ENCODE data around the gene UBASH3A. TPM values are rescaled to one million over a fixed set of nuclear protein-coding genes. Genes with fewer than 3 reads are reported as not detected.

Gene UBASH3A
- total RNA-seq, 1 experiment from 2014 or later: 0.07 TPM

DNA sequence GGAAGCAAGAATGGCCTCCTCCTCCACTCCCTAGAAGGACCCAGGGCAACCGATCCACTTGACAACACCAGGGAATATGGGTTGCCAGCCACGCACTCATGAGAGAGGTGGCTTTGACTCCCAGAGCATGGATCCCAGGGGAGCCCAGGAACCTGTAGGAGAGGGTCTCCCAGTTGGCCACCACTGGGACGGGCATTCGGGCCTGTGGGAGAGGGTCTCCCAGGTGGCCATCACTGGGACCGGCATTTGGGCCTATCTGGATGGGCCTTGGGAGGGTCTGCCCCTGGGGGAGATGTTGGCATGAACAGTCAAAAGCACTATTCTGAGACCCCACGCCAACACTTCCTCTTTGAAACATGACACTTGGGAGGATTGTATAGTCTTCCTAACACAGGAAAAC, 37.9 kb upstream of the UBASH3A start:
- no peaks in the 10 kb centered on the region for H3K36me3 ChIP-seq (ENCODE audit: control insufficient read depth in 1 of 2, insufficient read depth in 2 of 2, low read length in 2 of 2)
- intact Hi-C loops (cut with micrococcal nuclease): no loop called here
- TF ChIP-seq EGR1 (IDR thresholded peaks at IDR 0.05; ENCODE audit: low read depth): no peak
- no peak for TF ChIP-seq RAD21 (IDR thresholded peaks at IDR 0.05; ENCODE audit: low read depth)
- TF ChIP-seq ZNF274 (IDR thresholded peaks at IDR 0.05; ENCODE audit: low read depth, low read length): no peak
- no peak for TF ChIP-seq JUND (IDR thresholded peaks at IDR 0.05)
- TF ChIP-seq, protein P1, sequence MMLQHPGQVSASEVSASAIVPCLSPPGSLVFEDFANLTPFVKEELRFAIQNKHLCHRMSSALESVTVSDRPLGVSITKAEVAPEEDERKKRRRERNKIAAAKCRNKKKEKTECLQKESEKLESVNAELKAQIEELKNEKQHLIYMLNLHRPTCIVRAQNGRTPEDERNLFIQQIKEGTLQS (IDR thresholded peaks at IDR 0.05): no peak
- TF ChIP-seq, protein P2, sequence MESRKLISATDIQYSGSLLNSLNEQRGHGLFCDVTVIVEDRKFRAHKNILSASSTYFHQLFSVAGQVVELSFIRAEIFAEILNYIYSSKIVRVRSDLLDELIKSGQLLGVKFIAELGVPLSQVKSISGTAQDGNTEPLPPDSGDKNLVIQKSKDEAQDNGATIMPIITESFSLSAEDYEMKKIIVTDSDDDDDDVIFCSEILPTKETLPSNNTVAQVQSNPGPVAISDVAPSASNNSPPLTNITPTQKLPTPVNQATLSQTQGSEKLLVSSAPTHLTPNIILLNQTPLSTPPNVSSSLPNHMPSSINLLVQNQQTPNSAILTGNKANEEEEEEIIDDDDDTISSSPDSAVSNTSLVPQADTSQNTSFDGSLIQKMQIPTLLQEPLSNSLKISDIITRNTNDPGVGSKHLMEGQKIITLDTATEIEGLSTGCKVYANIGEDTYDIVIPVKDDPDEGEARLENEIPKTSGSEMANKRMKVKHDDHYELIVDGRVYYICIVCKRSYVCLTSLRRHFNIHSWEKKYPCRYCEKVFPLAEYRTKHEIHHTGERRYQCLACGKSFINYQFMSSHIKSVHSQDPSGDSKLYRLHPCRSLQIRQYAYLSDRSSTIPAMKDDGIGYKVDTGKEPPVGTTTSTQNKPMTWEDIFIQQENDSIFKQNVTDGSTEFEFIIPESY (IDR thresholded peaks at IDR 0.05; ENCODE audit: extremely low read depth, insufficient replicate concordance, low read length): no peak
- TF ChIP-seq, protein P3, sequence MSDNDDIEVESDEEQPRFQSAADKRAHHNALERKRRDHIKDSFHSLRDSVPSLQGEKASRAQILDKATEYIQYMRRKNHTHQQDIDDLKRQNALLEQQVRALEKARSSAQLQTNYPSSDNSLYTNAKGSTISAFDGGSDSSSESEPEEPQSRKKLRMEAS (IDR thresholded peaks at IDR 0.05): no peak
- no peak for TF ChIP-seq YY1 (IDR thresholded peaks at IDR 0.05; ENCODE audit: extremely low read depth, insufficient replicate concordance, low read depth, low read length)
- no peak for TF ChIP-seq SRF (IDR thresholded peaks at IDR 0.05; ENCODE audit: low read depth)
- no peak for TF ChIP-seq SP1 (IDR thresholded peaks at IDR 0.05; ENCODE audit: low read depth)
- TF ChIP-seq POLR2AphosphoS5 (IDR thresholded peaks at IDR 0.05; ENCODE audit: low read depth, low read length): no peak
- no peak for TF ChIP-seq EZH2 (IDR thresholded peaks at IDR 0.05)
- no peak for TF ChIP-seq POLR2A (IDR thresholded peaks at IDR 0.05; ENCODE audit: borderline replicate concordance, extremely low read depth, insufficient read depth, insufficient read length)
- TF ChIP-seq CBX3 (IDR thresholded peaks at IDR 0.05; ENCODE audit: low read depth): no peak
- no peak for TF ChIP-seq TCF7L2 (IDR thresholded peaks at IDR 0.05; ENCODE audit: borderline replicate concordance, extremely low read depth, insufficient read depth, insufficient read length)
- TF ChIP-seq REST (IDR thresholded peaks at IDR 0.05; ENCODE audit: low read depth): no peak
- no peak for TF ChIP-seq SIN3A (IDR thresholded peaks at IDR 0.05; ENCODE audit: low read depth)
- no peak for TF ChIP-seq EZH2phosphoT487 (IDR thresholded peaks at IDR 0.05; ENCODE audit: borderline replicate concordance)
- no peak for TF ChIP-seq FOSL1 (IDR thresholded peaks at IDR 0.05; ENCODE audit: low read depth)
- TF ChIP-seq, protein P4, sequence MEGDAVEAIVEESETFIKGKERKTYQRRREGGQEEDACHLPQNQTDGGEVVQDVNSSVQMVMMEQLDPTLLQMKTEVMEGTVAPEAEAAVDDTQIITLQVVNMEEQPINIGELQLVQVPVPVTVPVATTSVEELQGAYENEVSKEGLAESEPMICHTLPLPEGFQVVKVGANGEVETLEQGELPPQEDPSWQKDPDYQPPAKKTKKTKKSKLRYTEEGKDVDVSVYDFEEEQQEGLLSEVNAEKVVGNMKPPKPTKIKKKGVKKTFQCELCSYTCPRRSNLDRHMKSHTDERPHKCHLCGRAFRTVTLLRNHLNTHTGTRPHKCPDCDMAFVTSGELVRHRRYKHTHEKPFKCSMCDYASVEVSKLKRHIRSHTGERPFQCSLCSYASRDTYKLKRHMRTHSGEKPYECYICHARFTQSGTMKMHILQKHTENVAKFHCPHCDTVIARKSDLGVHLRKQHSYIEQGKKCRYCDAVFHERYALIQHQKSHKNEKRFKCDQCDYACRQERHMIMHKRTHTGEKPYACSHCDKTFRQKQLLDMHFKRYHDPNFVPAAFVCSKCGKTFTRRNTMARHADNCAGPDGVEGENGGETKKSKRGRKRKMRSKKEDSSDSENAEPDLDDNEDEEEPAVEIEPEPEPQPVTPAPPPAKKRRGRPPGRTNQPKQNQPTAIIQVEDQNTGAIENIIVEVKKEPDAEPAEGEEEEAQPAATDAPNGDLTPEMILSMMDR (IDR thresholded peaks at IDR 0.05 in 2 of 3, conservative IDR thresholded peaks at IDR 0.05 in 1 of 3; ENCODE audit: borderline replicate concordance in 1 of 3, insufficient read depth in 1 of 3, low read depth in 2 of 3, low read length in 2 of 3): no peak
- no TSS peak for BruUV-seq (replicated peaks)
- RAD21 ChIA-PET (ENCODE audit: low non-redundant PET in 1 of 2, low total read pairs in 2 of 2, uncharacterized antibody in 2 of 2, unreplicated experiment in 2 of 2): no interaction called here
- no peaks in the 10 kb centered on the region for H3K9me2 ChIP-seq (ENCODE audit: insufficient read depth)
- DNase-seq (ENCODE audit: low read depth, low spot score) (no peak), ATAC-seq (no peak)
- H3K27me3 ChIP-seq (ENCODE audit: insufficient read depth, low read length): no peaks in the 10 kb centered on the region
- H3K27ac ChIP-seq (ENCODE audit: low read depth, low read length): no peak overlapping the region
- no peak overlapping the region for H3K4me2 ChIP-seq (ENCODE audit: low read length)
- no peak overlapping the region for H3K4me3 ChIP-seq (replicated peaks in 1 of 2; ENCODE audit: low read depth in 1 of 2, low read length in 2 of 2)
- no peak overlapping the region for H3K9ac ChIP-seq (ENCODE audit: low read length)
- H3K9me3 ChIP-seq (ENCODE audit: control insufficient read depth in 1 of 2, insufficient read depth in 1 of 2, low read depth in 1 of 2, low read length in 2 of 2): no peaks in the 10 kb centered on the region
- no peak overlapping the region for H2AFZ ChIP-seq (ENCODE audit: low read depth, low read length, poor library complexity, severe bottlenecking)
- no peaks in the 10 kb centered on the region for H3K79me2 ChIP-seq (ENCODE audit: insufficient read depth, low read length)
- POLR2A ChIA-PET: no interaction called here
- CTCF ChIA-PET: no interaction called here
- H3K4me1 ChIP-seq (ENCODE audit: control insufficient read depth in 1 of 2, insufficient read depth in 2 of 2, low read length in 2 of 2): no peaks in the 10 kb centered on the region
- H4K20me1 ChIP-seq (ENCODE audit: insufficient read depth): no peaks in the 10 kb centered on the region

All from HCT116 (cell line).